ENCODE results near the gene BTG3.

GRCh38 chr21:17598437-17598836 lies 14.3 kb downstream of the BTG3 start:
- TF ChIP-seq POLR2A (IDR thresholded peaks at IDR 0.05) = no peak
- no peak for TF ChIP-seq CTCF (IDR thresholded peaks at IDR 0.05)

All from tibial nerve (tissue), 3 donors.